K562 (cell line): ENCODE data around the gene CCNL2. TPM values are rescaled to one million over a fixed set of nuclear protein-coding genes. Genes with fewer than 3 reads are reported as not detected.

Experiments
- ATAC-seq: fragments of 200-7000 bp; cut with Tn5 transposase; 3 replicates; pipeline ENCODE4 v1.9.1; 2020; ENCODE audit warnings: moderate library complexity
- BruUV-seq: library from RNA; stranded (reverse); fragments of 400-500 nt; replicated peaks from 2 replicates; lab custom pipeline; 2021; lab: Mats Ljungman, UMichigan
- CTCF ChIA-PET: fragments of 300-600 bp; formaldehyde crosslinking; extraction: SDS; loops from one replicate; lab custom pipeline; 2021; ENCODE audit warnings: low intra/inter-chr PET ratio; lab: Yijun Ruan, JAX
- POLR2A ChIA-PET: fragments of 300-600, 350-650 bp; sonication (Branson Sonifier 250); formaldehyde crosslinking; extraction: SDS; loops from one replicate; lab custom pipeline; 2021; ENCODE audit warnings: antibody characterized with exemption, inconsistent platforms; lab: Yijun Ruan, JAX
- DNase-seq, 4 experiments: peaks; one replicate each; pipeline versions ENCODE4 v3.0.0 to v3.0.0-alpha.2; 2011 to 2018; ENCODE audit warnings: low spot score in 3 of 4, mixed read lengths in 3 of 4; ENCODE audit errors: extremely low read depth in 1 of 4
- FAIRE-seq: peaks from 2 replicates; lab custom pipeline; 2011; peaks lifted over from hg19 to GRCh38; lab: Jason Lieb, UNC
- H2AFZ ChIP-seq: 2 replicates; pipeline ENCODE4 v1.6.0; 2011; ENCODE audit warnings: low read depth, low read length, control low read depth, inconsistent platforms
- H3K27ac ChIP-seq: fragments of 200-600 bp; 3 replicates; pipeline ENCODE4 v1.8.0; 2011; ENCODE audit warnings: low read depth, mild to moderate bottlenecking, control low read depth, inconsistent platforms, low read length, moderate library complexity, mixed read lengths; ENCODE audit errors: extremely low read depth
- H3K27me3 ChIP-seq, 2 experiments: fragments of 300-600 bp in 1 of 2; 2 replicates in 1 of 2; 3 replicates in 1 of 2; pipeline versions ENCODE4 v1.6.0 to v1.8.0; 2011; ENCODE audit warnings: inconsistent platforms in 2 of 2, low read length in 2 of 2, mild to moderate bottlenecking in 1 of 2, mixed read lengths in 1 of 2, moderate library complexity in 1 of 2; ENCODE audit not compliant: control insufficient read depth in 2 of 2, insufficient read depth in 2 of 2
- H3K36me3 ChIP-seq: fragments of 300-600 bp; 3 replicates; pipeline ENCODE4 v1.8.0; 2011; ENCODE audit warnings: mild to moderate bottlenecking, low read length, inconsistent platforms; ENCODE audit not compliant: control insufficient read depth, insufficient read depth
- H3K4me1 ChIP-seq, 2 experiments: fragments of 200-600 bp in 1 of 2; replicated peaks in 1 of 2; 2 replicates in 1 of 2; 3 replicates in 1 of 2; pipeline versions ENCODE4 v1.5.1 to v1.8.0; 2011; ENCODE audit warnings: inconsistent platforms in 2 of 2, low read length in 2 of 2, mild to moderate bottlenecking in 1 of 2, mixed read lengths in 1 of 2, moderate library complexity in 1 of 2; ENCODE audit not compliant: control insufficient read depth in 2 of 2, insufficient read depth in 2 of 2
- H3K4me2 ChIP-seq: 2 replicates; pipeline ENCODE4 v1.6.1; 2011; ENCODE audit warnings: low read length, control low read depth, inconsistent platforms, mixed read lengths; ENCODE audit not compliant: insufficient read depth
- H3K4me3 ChIP-seq: fragments of 200-600 bp; sonication (generic), shearing (Covaris generic); 2 replicates; pipeline ENCODE4 v1.5.1; 2016; ENCODE audit warnings: control low read depth, inconsistent platforms
- H3K79me2 ChIP-seq: fragments of 200-600 bp; 3 replicates; pipeline ENCODE4 v1.8.0; 2011; ENCODE audit warnings: low read length, inconsistent platforms; ENCODE audit not compliant: control insufficient read depth, insufficient read depth
- H3K9ac ChIP-seq, 2 experiments: 2 replicates each; pipeline versions ENCODE4 v1.6.0 to v1.6.1; 2011; ENCODE audit warnings: low read depth in 2 of 2, low read length in 2 of 2, control low read depth in 1 of 2, inconsistent platforms in 1 of 2, mild to moderate bottlenecking in 1 of 2, mixed read lengths in 1 of 2; ENCODE audit not compliant: insufficient read depth in 1 of 2
- H3K9me1 ChIP-seq: one replicate; pipeline ENCODE4 v1.6.0; 2011; ENCODE audit warnings: inconsistent platforms, mild to moderate bottlenecking, low read length, moderate library complexity; ENCODE audit not compliant: control insufficient read depth, insufficient read depth
- H3K9me3 ChIP-seq: replicated peaks from 2 replicates; pipeline ENCODE4 v1.5.1; 2011; ENCODE audit warnings: low read depth, low read length, inconsistent platforms; ENCODE audit not compliant: control insufficient read depth, insufficient read depth
- H4K20me1 ChIP-seq: replicated peaks from 2 replicates; pipeline ENCODE4 v1.6.1; 2011; ENCODE audit warnings: low read length, inconsistent platforms, mixed read lengths; ENCODE audit not compliant: control insufficient read depth, insufficient read depth
- FOXK1 ChIP-seq: sonication (generic); formaldehyde crosslinking; IDR thresholded peaks from 2 replicates; pipeline ENCODE4 v1.8.0; 2022; ENCODE audit warnings: missing genetic modification reagents, mild to moderate bottlenecking, borderline replicate concordance
- HDGF ChIP-seq: fragments of 450-650 bp; IDR thresholded peaks from 2 replicates; pipeline ENCODE4 v1.6.1; 2016
- MYBL2 ChIP-seq, 2 experiments: fragments of 450-650 bp in 1 of 2; sonication (generic) in 1 of 2; formaldehyde crosslinking in 1 of 2; IDR thresholded peaks; 2 replicates each; pipeline versions ENCODE4 v1.6.1 to v1.8.1; 2017 to 2022; ENCODE audit warnings: borderline replicate concordance in 1 of 2, inconsistent platforms in 1 of 2, low read depth in 1 of 2, mild to moderate bottlenecking in 1 of 2, missing genetic modification reagents in 1 of 2, moderate library complexity in 1 of 2
- NUFIP1 ChIP-seq: fragments of 450-650 bp; IDR thresholded peaks from 2 replicates; pipeline ENCODE4 v1.6.1; 2018; ENCODE audit not compliant: partially characterized antibody
- XRCC4 ChIP-seq: IDR thresholded peaks from one replicate; pipeline ENCODE4 v1.6.1; 2011; ENCODE audit not compliant: insufficient read depth, insufficient read length; ENCODE audit errors: extremely low read depth
- ZBTB43 ChIP-seq: sonication (generic); formaldehyde crosslinking; IDR thresholded peaks from 2 replicates; pipeline ENCODE4 v1.8.0; 2023; ENCODE audit warnings: mild to moderate bottlenecking, missing genetic modification reagents
- WGBS: fragments of 100-300 bp; shearing (Covaris generic); methylation state at CpG from one replicate; pipeline ENCODE4 v1.1.6; 2016; ENCODE audit warnings: low coverage, mixed read lengths; ENCODE audit not compliant: insufficient coverage; ENCODE audit errors: missing lambda C conversion rate; 5-methylcytosine and 5-hydroxymethylcytosine counted together
- in situ Hi-C: fragments of 300-500 bp; cut with MboI; formaldehyde crosslinking; loops from 4 replicates; pipeline ENCODE4 v1.15.0; 2018; ENCODE audit warnings: inconsistent platforms, mixed read lengths
- intact Hi-C: fragments of 100-400 bp; cut with micrococcal nuclease; formaldehyde crosslinking; loops from 2 replicates; pipeline ENCODE4 v1.14.2; 2022
- polyA plus RNA-seq, 8 experiments: library from polyadenylated mRNA; depleted of rRNA in 4 of 8; stranded (reverse) in 5 of 8; unstranded in 3 of 8; fragments of >200 nt; fragmentation: Nextera tagmentation in 2 of 8; fragmentation: Illumina TruSeq in 1 of 8; extraction: Ambion mirVana in 2 of 8; extraction: Trizol in 1 of 8; gene quantifications; 2 replicates each; pipeline versions ENCODE4 v1.2.1 to v1.2.3, GENCODE V29; 2011 to 2014; ENCODE audit warnings: inconsistent platforms in 1 of 8, missing spikeins in 1 of 8
- total RNA-seq, 7 experiments: library from RNA; depleted of rRNA in 6 of 7; stranded (reverse); fragments of >200 nt in 6 of 7; fragmentation: Illumina TruSeq in 2 of 7; extraction: Trizol in 2 of 7; gene quantifications; 2 replicates each; pipeline versions ENCODE4 v1.2.1 to v1.2.3, GENCODE V29; 2011 to 2021; ENCODE audit warnings: low replicate concordance in 1 of 7
- TF ChIP-seq, protein P1 (sequence below): fragments of 450-650 bp; formaldehyde crosslinking; IDR thresholded peaks from 2 replicates; pipeline ENCODE4 v1.4.0; 2022; ENCODE audit warnings: missing genetic modification characterization
- TF ChIP-seq, protein P2 (sequence below): fragments of 450-650 bp; IDR thresholded peaks from 2 replicates; pipeline ENCODE4 v1.6.1; 2017; ENCODE audit warnings: antibody characterized with exemption, mild to moderate bottlenecking

Gene CCNL2
- total and polyA plus RNA-seq, 9 of the 15 experiments (the other 6 are each of a cell fraction or from before 2014, with no cell fraction given) = 2.8 to 287 (median 94.5) TPM

DNA sequence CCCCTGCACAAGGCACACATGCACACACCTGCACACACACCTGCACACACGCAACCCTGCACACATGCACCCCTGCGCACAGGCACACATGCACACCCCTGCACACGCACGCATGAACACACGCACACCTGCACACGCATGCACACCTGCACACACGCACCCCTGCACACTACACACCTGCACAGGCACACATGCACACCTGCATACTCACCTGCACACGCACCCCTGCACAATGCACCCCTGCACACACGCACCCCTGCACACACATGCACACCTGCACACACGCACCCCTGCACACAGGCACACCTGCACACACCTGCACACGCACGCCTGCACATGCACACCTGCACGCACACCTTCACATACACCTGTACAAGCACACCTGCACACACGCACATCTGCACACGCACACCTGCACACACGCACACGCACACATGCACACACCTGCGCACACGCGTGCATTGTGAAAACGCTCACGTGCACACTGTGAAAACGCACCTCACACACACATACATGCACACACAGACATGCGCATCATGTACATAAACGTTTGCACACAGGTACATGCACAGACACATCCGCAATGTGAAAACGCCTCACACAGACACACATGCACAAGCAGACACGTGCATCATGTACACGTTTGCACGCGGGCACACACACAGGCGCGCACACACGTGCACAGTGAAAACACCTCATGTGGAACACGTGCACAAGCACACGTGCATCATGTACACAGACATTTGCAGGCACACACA is 58.2 kb downstream of the CCNL2 start:
- DNase-seq = no peak
- peaks cover 2% of the 10 kb centered on the region; the same call in 1 of the 2 replicates for H3K9me3 ChIP-seq
- CTCF ChIA-PET = no interaction called here
- H3K4me1 ChIP-seq = peaks cover 7 to 88% of the 10 kb centered on the region in 2 experiments; a peak in 3 of 5 replicates
- peaks cover 33% of the 10 kb centered on the region; the same call in 1 of the 2 replicates for H4K20me1 ChIP-seq
- BruUV-seq = no TSS peak
- intact Hi-C loops = no loop called here
- in situ Hi-C loops = no loop called here
- peaks cover 11% of the 10 kb centered on the region for H3K9me1 ChIP-seq
- POLR2A ChIA-PET = interaction anchor here (0.6 kb wide), 1 partner anchor 35 kb away, joined by 3 read pairs; no protein-coding TSS in a partner anchor
- peaks cover 82% of the 10 kb centered on the region; the same call in 2 of the 3 replicates for H3K36me3 ChIP-seq
- no peak overlapping the region for H3K4me2 ChIP-seq
- no peak overlapping the region for H3K27ac ChIP-seq
- 96% methylated on average over 36 of the region's 36 CpGs for WGBS
- H3K9ac ChIP-seq = no peak overlapping the region
- no peak overlapping the region for H3K4me3 ChIP-seq
- peaks cover 34% of the 10 kb centered on the region for H3K79me2 ChIP-seq
- no peak for FAIRE-seq
- no peaks in the 10 kb centered on the region for H3K27me3 ChIP-seq
- no peak overlapping the region for H2AFZ ChIP-seq
- no peak for ATAC-seq
- TF ChIP-seq NUFIP1 (no peak), ZBTB43 (CRISPR knock-in tag) (peak; percentile 96), XRCC4 (no peak), MYBL2 (IDR thresholded peaks at IDR 0.05; ENCODE audit: low read depth) (no peak), MYBL2 (CRISPR knock-in tag; IDR thresholded peaks at IDR 0.05; ENCODE audit: borderline replicate concordance) (0 out of 2 replicates have a peak, but pooled peaks have one; percentile 58), FOXK1 (CRISPR knock-in tag) (no peak), HDGF (no peak)
- TF ChIP-seq, protein P1, sequence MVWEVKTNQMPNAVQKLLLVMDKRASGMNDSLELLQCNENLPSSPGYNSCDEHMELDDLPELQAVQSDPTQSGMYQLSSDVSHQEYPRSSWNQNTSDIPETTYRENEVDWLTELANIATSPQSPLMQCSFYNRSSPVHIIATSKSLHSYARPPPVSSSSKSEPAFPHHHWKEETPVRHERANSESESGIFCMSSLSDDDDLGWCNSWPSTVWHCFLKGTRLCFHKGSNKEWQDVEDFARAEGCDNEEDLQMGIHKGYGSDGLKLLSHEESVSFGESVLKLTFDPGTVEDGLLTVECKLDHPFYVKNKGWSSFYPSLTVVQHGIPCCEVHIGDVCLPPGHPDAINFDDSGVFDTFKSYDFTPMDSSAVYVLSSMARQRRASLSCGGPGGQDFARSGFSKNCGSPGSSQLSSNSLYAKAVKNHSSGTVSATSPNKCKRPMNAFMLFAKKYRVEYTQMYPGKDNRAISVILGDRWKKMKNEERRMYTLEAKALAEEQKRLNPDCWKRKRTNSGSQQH (CRISPR knock-in tag) = no peak
- TF ChIP-seq, protein P2, sequence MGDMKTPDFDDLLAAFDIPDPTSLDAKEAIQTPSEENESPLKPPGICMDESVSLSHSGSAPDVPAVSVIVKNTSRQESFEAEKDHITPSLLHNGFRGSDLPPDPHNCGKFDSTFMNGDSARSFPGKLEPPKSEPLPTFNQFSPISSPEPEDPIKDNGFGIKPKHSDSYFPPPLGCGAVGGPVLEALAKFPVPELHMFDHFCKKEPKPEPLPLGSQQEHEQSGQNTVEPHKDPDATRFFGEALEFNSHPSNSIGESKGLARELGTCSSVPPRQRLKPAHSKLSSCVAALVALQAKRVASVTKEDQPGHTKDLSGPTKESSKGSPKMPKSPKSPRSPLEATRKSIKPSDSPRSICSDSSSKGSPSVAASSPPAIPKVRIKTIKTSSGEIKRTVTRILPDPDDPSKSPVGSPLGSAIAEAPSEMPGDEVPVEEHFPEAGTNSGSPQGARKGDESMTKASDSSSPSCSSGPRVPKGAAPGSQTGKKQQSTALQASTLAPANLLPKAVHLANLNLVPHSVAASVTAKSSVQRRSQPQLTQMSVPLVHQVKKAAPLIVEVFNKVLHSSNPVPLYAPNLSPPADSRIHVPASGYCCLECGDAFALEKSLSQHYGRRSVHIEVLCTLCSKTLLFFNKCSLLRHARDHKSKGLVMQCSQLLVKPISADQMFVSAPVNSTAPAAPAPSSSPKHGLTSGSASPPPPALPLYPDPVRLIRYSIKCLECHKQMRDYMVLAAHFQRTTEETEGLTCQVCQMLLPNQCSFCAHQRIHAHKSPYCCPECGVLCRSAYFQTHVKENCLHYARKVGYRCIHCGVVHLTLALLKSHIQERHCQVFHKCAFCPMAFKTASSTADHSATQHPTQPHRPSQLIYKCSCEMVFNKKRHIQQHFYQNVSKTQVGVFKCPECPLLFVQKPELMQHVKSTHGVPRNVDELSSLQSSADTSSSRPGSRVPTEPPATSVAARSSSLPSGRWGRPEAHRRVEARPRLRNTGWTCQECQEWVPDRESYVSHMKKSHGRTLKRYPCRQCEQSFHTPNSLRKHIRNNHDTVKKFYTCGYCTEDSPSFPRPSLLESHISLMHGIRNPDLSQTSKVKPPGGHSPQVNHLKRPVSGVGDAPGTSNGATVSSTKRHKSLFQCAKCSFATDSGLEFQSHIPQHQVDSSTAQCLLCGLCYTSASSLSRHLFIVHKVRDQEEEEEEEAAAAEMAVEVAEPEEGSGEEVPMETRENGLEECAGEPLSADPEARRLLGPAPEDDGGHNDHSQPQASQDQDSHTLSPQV = no peak
